GM21367 (cell line): ENCODE data around the gene HSPB6.

ENCODE experiments used
- ATAC-seq: cut with Tn5 transposase; IDR thresholded peaks from one replicate; pipeline ENCODE4 v1.9.1; 2021; ENCODE audit not compliant: unreplicated experiment

The HSPB6 gene

DNA sequence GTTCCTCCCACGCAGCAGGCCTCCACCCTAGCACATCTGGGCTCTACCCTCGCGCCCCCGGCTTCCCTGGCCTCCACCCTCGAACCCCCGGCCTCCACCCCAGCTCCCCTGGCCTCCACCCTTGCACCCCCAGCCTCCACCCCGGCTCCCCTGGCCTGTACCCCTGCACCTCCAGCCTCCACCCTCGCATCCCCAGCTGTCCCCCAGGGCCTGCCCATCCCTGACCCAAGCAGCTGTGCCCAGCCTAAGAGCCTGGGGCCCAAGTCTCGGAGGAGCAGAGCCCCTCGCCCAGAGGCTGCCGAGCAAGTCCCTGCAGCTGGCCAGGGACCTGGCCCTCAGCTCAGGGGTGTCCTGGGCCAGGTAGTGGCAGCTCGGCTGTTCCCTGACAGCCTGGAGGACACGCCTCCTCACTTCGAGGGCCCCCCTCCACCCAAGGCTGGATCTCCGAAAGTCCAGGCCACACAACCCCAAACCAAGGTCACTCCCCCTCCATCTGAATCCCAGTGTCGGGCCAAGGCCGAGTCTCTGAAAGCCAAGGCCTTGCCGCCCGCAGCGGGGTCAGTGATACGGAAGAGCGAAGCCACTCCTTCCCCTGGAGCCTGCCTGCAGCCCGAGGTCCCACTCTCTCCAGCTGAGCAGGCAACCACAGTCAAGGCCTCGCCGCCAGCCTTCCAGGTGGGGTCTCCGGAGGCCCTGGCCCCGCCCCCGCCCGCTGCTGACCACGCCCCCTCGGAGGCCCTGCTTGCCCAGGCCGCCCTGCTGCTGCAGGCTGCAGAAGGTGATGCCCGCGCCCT lies 10.7 kb upstream of the HSPB6 start:
- ATAC-seq: no peak

DNA sequence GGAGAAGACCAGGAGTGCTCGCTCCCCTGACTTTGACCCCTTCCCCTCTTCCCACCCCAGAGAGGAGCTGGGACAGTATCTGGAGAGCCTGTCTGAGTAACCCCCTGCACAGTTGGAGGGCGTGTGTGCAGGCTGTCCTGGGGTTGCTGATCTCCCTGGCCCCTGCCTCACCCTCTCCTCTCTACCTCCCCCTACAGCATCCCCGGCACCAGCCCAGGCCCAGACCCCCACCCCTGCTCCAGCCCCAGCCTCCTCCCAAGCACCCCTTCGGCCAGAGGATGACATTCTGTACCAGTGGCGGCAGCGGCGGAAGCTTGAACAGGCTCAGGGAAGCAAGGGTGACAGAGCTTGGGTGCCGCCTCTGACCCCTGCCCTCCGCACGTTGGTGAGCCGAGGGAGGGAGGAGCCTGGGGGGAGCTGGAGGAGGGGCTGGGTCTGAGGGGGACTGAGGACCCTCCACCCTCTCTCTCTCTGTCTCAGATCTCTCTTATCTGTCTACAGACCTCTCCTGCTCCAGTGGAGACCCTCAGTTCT lies 9.8 kb upstream of the HSPB6 start:
- ATAC-seq: no peak

DNA sequence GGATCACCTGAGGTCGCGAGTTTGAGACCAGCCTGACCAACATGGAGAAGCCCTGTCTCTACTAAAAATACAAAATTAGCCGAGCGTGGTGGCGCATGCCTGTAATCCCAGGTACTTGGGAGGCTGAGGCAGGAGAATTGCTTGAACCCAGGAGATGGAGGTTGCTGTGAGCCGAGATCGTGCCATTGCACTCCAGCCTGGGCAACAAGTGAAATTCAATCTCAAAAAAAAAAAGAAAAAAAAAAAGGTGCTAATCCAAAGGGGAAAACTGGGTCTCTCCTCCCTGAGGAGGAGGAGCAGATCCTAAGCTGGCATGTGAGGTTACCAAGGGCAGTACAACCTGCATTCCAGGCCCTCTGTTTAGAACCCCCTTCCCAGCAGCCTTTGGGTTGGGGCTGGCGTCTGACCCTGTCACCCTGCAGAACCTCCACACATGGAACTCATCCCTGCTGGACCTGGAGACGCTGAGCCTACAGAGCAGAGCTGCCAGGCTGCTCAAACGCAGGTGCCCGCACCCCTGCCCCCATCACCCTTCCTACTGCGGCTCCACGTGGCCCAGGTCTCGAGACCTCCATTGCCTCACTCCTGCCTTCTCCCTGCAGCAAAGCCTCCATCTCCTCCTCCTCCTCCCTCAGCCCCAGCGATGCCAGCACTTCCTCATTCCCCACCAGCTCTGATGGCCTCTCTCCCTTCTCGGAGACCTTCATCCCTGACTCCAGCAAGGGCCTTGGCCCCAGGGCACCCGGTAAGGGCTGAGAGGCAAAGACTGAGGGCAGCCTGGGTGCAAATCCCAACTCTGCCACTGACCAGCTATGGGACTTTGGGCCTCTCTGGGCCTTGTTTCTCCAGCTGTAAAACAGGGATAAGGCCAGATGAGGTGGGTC lies 7.8 kb upstream of the HSPB6 start:
- no peak for ATAC-seq

DNA sequence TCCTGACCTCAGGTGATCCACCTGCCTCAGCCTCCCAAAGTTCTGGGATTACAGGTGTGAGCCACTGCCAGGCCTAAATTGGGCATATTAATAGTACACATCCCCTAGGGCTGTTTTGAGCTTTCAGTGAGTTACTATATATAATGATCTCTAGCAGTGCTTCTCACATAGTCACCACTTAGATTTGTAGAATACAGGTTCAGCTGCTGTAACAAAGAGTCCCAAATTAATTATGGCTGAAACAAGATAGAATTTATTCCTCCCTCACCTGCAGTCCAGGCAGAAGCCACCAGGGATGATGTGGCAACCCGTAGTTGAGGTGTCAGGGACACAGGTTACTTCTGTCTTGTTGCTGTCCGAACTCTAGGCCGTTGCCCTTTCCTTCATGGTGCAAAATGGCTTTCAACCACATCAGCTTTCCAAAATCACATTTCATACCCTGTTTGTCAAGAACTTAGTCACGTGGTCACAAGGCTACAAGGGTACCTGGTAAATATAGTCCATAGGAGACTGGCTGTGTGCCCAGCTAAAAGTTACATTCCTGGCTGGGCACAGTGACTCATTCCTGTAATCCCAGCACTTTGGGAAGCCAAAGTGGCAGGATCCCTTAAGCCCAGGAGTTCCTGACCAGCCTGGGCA lies 4.0 kb upstream of the HSPB6 start:
- no peak for ATAC-seq

DNA sequence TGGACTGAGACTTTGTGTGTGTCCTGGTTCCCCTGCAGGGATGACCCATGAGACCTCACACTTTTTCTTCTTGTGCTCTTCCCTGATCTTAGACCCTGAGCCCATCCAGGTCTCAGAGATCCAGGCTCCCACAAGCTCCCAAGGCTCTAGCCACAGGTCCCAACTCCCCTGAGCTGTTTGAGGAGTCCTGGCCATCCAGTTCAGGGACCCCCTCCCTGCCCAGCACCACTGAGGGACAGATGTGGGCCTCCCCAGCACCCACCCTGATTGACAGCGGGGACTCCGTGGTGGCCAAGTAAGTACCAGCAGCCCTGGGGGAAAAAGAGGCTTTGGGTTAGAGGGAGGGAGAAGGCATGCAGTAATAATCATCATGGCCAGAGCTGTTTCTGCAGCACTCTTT lies 2.9 kb upstream of the HSPB6 start:
- no peak for ATAC-seq

DNA sequence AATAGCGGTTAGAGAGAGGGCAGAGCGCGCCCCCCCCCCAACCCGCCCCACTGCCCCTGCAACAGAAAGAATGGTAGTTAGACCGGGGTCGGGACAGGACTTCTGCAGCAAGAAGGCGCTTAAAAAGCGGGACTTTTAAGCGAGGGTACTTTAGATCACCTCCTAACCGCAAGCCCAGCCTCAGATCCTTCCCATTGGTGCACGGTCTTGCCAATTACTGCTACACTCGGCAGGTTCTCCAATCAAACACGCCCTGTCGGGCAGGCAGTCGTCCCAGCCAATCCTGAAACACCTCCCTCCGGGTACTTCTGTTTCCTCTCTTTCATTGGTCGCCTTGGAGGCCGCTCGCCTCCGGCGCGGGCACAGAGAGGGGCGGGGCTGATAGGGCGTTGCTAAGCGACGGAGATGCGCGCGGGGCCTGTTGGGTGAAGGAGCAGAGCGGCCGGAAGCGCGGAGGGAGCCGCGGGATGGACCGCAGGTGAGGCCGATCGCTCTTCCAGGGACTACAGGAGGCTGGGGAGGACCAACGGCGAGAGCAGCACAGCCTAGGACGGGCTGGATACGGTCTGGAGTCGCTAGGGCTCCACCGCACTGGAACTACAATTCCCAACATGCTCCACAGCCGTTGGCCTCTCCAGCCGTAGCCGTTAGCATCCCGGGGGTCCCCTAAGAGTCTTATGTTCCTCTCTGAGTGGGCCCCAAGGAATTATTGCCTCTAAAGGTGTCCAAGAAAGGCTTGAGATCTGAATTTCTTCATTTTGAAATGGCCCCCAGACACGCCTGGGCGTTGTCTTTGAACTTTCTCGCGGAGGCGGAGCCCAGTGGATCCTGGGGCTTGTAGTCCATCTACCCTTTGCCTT lies 1.1 kb upstream of the HSPB6 start, which contains the start of gene PROSER3:
TSS of gene PROSER3 (plus strand) at position 428 of the 860 bp plus-strand sequence. CDS start at position 468, 40 bp downstream.
- ATAC-seq: peak; percentile 86

DNA sequence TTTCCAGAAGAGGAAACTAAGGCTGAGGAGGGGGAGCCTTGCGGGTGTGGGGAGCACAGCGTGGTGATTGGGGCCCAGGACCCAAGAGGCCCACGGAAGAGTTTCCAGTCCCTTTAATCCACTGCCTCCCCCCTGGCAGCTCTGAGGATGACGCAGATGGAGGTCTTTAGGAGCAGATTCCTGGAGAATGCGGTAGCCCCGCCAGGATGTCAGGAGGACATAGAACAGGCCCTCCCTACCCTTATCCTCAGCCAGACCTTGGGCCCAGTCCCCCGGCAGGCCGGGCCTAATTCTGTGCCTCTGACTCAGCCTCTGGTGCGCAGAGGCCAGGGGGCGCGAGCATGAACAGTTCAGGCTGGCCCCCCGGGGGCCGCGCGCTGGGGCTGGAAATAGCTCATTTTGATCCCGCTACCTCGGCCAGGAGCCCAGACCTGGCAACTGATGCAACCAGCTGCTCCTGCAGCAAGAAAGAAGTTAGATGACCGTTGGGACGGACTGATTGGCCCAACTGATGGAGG lies 461 bp upstream of the HSPB6 start:
- ATAC-seq: no peak

DNA sequence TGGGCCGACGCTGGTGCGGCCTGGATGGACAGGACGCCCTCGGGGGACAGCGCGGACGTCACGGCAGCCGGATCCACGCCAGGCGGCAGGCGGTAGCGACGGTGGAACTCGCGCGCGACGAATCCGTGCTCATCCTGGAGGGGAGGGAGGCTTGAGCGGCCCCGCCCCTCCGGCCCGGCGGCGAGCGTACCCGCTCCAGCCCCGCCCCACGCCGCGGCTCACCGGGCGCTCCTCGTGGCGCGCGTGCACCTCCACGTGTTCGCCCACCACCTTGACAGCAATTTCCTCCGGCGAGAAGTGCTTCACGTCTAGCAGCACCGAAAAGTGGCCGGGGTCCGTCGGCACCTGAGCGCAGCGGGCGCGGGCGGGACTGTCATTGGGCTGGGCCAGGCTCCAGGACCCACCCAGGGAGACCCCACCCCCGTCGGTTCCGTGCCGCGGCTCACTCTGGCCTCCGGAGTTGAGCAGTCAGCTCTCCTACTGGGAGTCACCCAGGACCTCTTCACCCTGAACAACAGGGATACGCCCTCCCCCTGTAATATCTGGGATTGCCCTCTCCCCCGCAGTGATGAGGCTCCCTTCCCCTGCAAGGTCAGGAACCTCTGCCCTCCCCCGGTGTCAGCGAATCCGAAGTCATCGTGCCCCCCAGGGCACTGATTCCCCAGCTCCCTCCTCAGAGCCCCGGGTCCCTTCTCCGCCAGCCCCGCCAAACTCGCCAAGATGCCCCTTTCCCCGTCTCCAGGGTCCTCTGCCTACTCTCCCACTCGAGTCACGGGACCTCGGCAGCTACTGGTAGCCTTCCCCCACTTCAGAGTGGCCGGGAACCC lies 1.1 kb downstream of the HSPB6 start:
- no peak for ATAC-seq

DNA sequence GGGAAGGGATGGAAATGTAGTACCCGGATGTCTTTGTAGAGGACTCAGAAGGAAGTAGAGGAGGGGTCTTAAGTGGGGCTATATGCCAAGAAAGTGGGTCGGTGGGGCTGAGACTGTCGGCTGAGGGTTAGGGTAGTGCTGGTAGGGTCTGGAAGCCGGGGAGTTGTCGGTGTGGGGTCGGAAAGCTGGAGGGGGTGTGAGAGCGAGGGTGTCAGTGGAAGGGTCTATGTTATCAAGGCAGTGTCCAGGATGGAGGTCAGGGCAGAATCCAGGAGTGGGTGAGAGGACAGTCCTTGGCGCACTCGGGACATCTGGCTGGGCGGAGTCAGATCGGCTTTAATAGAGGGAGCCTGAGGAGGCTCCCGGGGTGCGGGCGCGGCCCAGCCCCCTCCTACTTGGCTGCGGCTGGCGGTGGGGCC lies 1.7 kb downstream of the HSPB6 start:
- no peak for ATAC-seq

DNA sequence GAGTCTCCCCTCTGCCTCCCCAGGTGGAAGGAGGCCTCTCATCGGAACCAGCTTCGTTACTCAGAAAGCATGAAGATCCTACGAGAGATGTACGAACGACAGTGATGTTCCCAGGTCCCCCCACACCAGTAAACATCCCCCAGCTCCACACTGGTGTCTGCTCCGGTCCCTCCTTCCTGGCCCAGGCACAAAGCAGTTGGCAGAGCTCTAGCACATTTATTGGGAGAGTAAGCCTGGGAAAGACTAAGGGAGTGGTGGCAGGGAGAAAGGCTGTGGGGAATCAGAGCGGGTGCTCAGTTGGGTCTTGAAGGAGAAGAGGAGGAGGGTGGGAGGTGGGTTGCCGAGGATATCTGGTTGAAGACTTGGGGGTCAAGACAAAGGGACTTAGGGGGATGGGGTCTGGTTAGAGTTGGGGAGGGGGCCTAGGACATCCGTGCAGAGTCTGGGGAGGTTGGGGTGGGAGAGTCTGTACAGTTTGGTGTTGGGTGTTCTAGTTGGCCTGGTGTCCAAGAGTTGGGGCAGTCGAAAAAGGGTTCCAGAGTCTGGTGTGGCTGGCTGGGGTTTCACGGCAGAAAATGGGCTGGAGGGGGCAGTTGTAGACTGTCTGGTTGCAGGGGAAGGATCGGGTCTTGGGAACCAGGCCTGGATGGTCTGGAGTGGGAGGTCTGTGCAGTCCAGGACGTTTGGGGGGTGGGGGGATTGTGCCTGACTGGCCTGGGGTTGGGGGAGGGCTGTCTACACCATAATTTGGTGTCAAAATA lies 2.3 kb downstream of the HSPB6 start:
- no peak for ATAC-seq

DNA sequence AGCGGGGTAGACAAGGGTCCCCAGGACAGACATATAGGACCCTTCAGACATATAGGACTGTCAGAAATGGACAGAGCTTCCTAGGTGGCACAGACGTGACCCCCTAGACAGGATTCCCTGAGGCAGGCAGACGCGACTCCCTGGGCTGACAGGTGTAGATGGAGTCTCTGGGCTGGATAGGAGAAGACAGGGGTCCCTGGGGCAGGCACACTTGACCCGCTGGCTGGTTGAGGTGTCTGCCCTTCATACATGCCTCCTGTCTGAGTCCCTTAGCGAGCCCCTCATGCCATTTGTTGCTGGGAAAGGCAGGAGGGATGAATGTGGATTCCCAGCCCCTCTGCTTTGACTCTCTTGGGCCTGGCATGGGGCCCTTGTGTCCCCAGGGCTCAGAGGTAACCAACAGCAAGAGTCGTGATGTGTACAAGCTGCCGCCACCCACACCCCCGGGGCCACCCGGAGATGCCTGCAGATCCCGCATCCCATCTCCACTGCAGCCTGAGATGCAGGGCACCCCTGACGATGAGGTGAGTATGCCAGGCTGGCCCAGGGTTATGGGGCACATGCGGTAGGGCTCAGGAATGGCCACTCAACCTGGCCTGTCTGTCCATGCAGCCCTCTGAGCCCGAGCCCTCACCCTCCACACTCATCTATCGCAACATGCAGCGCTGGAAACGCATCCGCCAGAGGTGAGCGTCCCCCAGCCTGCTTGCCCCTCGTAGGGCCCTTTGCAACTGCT lies 3.0 kb downstream of the HSPB6 start:
- no peak for ATAC-seq

DNA sequence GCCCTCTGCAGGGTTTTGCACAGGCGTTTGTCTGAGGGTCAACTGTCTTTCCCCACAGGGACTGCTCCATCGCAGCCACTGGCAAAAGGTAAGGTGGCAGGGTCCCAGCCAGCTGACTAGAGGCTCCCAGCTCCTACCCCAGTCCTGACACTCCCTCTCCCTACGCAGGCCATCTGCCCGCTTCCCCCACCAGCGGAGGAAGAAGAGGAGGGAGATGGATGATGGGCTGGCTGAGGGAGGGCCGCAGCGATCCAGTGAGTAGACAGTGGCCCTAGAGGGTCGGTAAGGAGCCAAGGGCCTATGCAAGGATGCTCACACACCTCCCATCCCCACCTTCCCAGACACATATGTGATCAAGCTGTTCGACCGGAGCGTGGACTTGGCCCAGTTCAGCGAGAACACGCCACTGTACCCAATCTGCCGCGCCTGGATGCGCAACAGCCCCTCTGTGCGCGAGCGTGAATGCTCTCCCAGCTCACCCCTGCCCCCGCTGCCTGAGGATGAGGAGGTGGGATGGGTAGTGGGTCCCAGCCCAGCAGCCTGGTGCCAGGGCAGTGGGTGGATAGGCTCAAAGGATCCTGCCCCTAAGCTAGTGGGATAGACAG lies 4.0 kb downstream of the HSPB6 start:
- ATAC-seq: no peak

DNA sequence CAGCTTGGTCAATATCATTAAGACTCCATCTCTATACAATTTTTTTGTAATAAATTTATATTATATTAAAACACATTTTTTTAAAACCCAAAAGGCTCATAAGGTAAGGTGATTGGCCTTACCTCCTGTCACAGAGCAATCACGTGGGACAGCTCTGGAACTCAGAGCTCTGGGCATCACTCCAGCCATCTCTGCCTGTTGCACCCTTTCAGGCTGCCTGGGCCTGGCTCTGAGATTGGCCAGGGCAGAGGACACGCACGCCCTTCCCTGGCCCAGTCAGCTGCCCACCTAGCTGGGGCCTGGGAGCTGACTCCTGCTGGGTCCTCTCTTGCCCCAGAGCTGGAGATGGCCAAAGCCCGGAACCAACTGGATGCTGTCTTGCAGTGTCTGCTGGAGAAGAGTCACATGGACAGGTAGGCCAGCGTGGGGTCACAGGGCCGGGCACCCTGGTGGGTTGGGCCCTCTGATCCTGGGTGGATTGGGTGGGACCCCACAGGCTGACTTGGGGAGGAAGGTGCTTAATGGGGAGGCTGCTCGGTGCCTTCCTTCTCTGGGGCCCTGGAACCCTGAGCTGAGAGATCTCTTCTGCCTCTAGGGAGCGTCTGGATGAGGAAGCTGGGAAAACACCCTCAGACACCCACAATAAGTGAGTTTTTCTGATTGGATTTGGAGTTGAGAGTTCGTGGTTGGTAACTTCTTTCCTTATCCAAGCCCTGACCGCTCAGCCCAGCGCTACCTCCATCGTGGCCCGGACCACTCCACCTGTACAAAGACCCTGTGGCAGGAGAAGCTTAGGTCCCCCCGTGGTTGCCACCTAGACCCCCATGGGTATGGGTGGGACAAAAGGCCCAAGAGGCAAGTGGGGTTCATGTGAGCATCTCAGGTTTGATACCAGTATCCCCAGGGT lies 4.7 kb downstream of the HSPB6 start:
- no peak for ATAC-seq

DNA sequence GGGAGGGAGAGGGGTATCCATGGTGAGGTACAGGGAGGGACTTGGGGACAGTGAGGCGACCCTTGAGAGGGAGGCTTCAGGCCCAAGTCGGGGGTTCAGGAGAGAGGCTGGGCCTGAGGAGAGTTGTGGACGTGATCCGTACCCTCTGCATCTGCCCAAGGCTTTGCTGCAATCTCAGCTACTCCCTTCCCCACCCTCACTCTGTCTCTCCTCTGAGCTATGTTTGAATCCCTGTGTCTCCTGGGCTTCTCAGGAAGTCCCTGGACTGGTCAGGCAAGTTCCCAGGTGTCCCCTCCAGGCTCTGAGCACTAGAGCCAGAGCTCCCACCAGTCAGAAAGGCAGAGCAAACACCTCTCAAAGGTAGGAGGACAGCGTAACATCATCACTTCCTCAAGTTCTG lies 6.7 kb downstream of the HSPB6 start:
- ATAC-seq: no peak

DNA sequence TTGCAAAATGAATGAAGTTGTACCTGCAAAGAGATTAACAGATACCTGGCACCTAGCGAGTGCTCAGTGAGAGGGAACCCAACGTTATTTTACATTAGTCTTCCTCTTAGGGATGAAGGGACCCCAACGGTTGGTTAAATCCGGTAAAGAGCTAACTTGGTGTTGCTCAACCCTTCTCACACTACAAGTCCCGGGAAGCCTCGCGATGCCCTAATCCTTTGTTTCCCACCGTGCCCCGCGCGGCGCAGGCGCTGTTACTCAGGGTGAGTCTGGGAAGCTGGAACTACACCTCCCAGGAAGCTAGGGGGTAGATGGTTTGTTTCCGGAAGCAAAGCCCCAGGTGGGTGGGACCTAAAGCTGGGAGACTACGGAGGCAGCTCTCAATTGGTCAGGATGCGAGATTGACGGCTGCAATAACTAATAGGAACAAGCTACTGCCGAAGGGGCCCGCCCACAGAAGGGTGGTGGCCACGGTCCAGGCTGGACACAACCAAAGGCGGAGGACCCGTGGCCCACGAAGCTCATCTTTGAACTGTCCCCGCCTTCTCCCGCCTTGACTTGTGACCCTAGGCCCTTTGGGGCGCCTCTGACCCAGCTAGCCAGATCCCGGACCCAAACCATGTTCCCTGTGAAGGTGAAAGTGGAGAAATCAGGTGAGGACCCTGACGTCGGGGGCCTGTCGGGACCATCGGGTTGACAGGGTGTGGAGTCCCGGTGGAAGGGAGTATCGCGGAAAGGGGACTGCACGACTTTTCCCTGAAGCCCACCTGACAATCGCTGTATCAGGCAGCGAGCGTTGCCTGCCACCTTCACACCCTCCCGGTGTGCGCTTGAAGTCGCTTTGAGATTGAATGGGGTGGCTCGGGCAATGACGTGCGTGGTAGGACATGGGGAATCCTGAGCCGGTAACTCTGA lies 8.5 kb downstream of the HSPB6 start, which contains the start of gene LIN37:
TSS of gene LIN37 (plus strand) at position 471 of the 915 bp plus-strand sequence. CDS start at position 620, 149 bp downstream.
- ATAC-seq: peak; percentile 47
